HepG2 (cell line): ENCODE results near the gene ADGRF4. TPM values are rescaled to one million over a fixed set of nuclear protein-coding genes. Genes with fewer than 3 reads are reported as not detected.
A peak's percentile ranks its signal among the peaks of the same experiment; 100 is the strongest.

Source experiments
- ATAC-seq: fragments of 200-7000 bp; cut with Tn5 transposase; 3 replicates; pipeline ENCODE4 v1.9.1; 2020; ENCODE audit warnings: mild to moderate bottlenecking, moderate library complexity
- BruUV-seq: library from RNA; stranded (reverse); fragments of 400-500 nt; replicated peaks from 2 replicates; lab custom pipeline; 2021; lab: Mats Ljungman, UMichigan
- CTCF ChIA-PET: fragments of 300-600 bp; formaldehyde crosslinking; extraction: SDS; loops from one replicate; lab custom pipeline; 2021; ENCODE audit warnings: low total read pairs, inconsistent platforms, low intra/inter-chr PET ratio; lab: Yijun Ruan, JAX
- POLR2A ChIA-PET: fragments of 350-600 bp; sonication (Branson Sonifier 250); formaldehyde crosslinking; loops from one replicate; lab custom pipeline; 2020; ENCODE audit warnings: antibody characterized with exemption, inconsistent platforms; lab: Yijun Ruan, JAX
- DNase-seq: peaks from one replicate; pipeline ENCODE4 v3.0.0-alpha.2; 2015; ENCODE audit warnings: low spot score
- FAIRE-seq: peaks from 3 replicates; lab custom pipeline; 2011; peaks lifted over from hg19 to GRCh38; lab: Jason Lieb, UNC
- H2AFZ ChIP-seq: one replicate; pipeline ENCODE4 v1.6.1; 2011; ENCODE audit warnings: low read length, inconsistent platforms
- H3K27ac ChIP-seq: fragments of 300-600 bp; 3 replicates; pipeline ENCODE4 v1.8.0; 2011; ENCODE audit warnings: mixed run types, mild to moderate bottlenecking, mixed read lengths, low read length, inconsistent platforms; ENCODE audit not compliant: insufficient read depth; ENCODE audit errors: extremely low read length
- H3K27me3 ChIP-seq, 2 experiments: fragments of 200-600 bp in 1 of 2; 2 replicates in 1 of 2; 3 replicates in 1 of 2; pipeline versions ENCODE4 v1.6.0 to v1.8.0; 2011; ENCODE audit warnings: low read length in 2 of 2, mild to moderate bottlenecking in 2 of 2, moderate library complexity in 2 of 2, inconsistent platforms in 1 of 2; ENCODE audit not compliant: insufficient read depth in 2 of 2, control insufficient read depth in 1 of 2
- H3K36me3 ChIP-seq, 2 experiments: fragments of 200-600 bp in 1 of 2; replicated peaks in 1 of 2; 2 replicates in 1 of 2; 3 replicates in 1 of 2; pipeline versions ENCODE4 v1.5.1 to v1.8.0; 2011; ENCODE audit warnings: low read length in 2 of 2, inconsistent platforms in 1 of 2; ENCODE audit not compliant: insufficient read depth in 2 of 2, control insufficient read depth in 1 of 2
- H3K4me1 ChIP-seq: 2 replicates; pipeline ENCODE4 v1.5.1; 2012; ENCODE audit warnings: low read length, inconsistent platforms; ENCODE audit not compliant: insufficient read depth
- H3K4me2 ChIP-seq: 2 replicates; pipeline ENCODE4 v1.6.0; 2011; ENCODE audit warnings: low read depth, low read length, inconsistent platforms
- H3K4me3 ChIP-seq, 3 experiments: fragments of 200-600 bp in 1 of 3; sonication (generic), shearing (Covaris generic) in 1 of 3; replicated peaks in 1 of 3; 2 replicates each; pipeline ENCODE4 v1.5.1; 2011 to 2016; ENCODE audit warnings: low read length in 3 of 3, inconsistent platforms in 2 of 3, low read depth in 2 of 3, mild to moderate bottlenecking in 2 of 3, control low read depth in 1 of 3, mixed read lengths in 1 of 3; ENCODE audit not compliant: insufficient read depth in 1 of 3
- H3K79me2 ChIP-seq: one replicate; pipeline ENCODE4 v1.6.1; 2011; ENCODE audit warnings: low read length, inconsistent platforms; ENCODE audit not compliant: insufficient read depth
- H3K9ac ChIP-seq: 2 replicates; pipeline ENCODE4 v1.6.0; 2011; ENCODE audit warnings: mild to moderate bottlenecking, low read depth, low read length, inconsistent platforms; ENCODE audit not compliant: insufficient read depth
- H3K9me3 ChIP-seq: 2 replicates; pipeline ENCODE4 v1.5.1; 2012; ENCODE audit warnings: mild to moderate bottlenecking, low read length
- H4K20me1 ChIP-seq: 2 replicates; pipeline ENCODE4 v1.6.0; 2011; ENCODE audit warnings: inconsistent platforms, mild to moderate bottlenecking, low read length, moderate library complexity; ENCODE audit not compliant: insufficient read depth
- FOXP1 ChIP-seq, 2 experiments: fragments of 450-650 bp in 1 of 2; IDR thresholded peaks; 2 replicates each; pipeline ENCODE4 v1.6.1; 2017 to 2018; ENCODE audit warnings: antibody characterized with exemption in 1 of 2
- HOXA7 ChIP-seq: sonication (generic); formaldehyde crosslinking; IDR thresholded peaks from 2 replicates; pipeline ENCODE4 v1.8.1; 2022; ENCODE audit warnings: mild to moderate bottlenecking, missing genetic modification reagents, moderate library complexity
- JUND ChIP-seq: sonication (generic); formaldehyde crosslinking; IDR thresholded peaks from 2 replicates; pipeline ENCODE4 v1.8.0; 2022; ENCODE audit warnings: mild to moderate bottlenecking, missing genetic modification reagents
- KDM3A ChIP-seq: IDR thresholded peaks from 2 replicates; pipeline ENCODE4 v1.6.1; 2018; ENCODE audit warnings: low read depth, missing compliant biosample characterization
- KDM5A ChIP-seq: fragments of 200-600 bp; sonication (generic); IDR thresholded peaks from 2 replicates; pipeline ENCODE4 v1.7.0; 2018; ENCODE audit warnings: antibody characterized with exemption, mild to moderate bottlenecking, low read length, borderline replicate concordance
- SCMH1 ChIP-seq: sonication (generic); formaldehyde crosslinking; IDR thresholded peaks from 2 replicates; pipeline ENCODE4 v1.9.0; 2021; ENCODE audit warnings: missing genetic modification reagents, mild to moderate bottlenecking, borderline replicate concordance
- SIN3B ChIP-seq: fragments of 150-350 bp; IDR thresholded peaks from 2 replicates; pipeline ENCODE4 v1.6.1; 2014; ENCODE audit warnings: low read length
- ZBTB3 ChIP-seq: sonication (generic); formaldehyde crosslinking; IDR thresholded peaks from 2 replicates; pipeline ENCODE4 v1.4.0; 2020; ENCODE audit warnings: low read depth, mild to moderate bottlenecking, moderate library complexity, missing genetic modification reagents, borderline replicate concordance
- ZNF20 ChIP-seq: sonication (generic); formaldehyde crosslinking; IDR thresholded peaks from 2 replicates; pipeline ENCODE4 v1.4.0; 2020; ENCODE audit warnings: mild to moderate bottlenecking, moderate library complexity, missing genetic modification reagents
- ZNF430 ChIP-seq: sonication (generic); formaldehyde crosslinking; IDR thresholded peaks from 2 replicates; pipeline ENCODE4 v1.9.0; 2021; ENCODE audit warnings: mild to moderate bottlenecking, missing genetic modification reagents
- ZNF616 ChIP-seq: sonication (generic); formaldehyde crosslinking; IDR thresholded peaks from 2 replicates; pipeline ENCODE4 v1.5.0; 2020; ENCODE audit warnings: low read depth, mild to moderate bottlenecking, missing genetic modification reagents
- ZNF839 ChIP-seq: sonication (generic); formaldehyde crosslinking; IDR thresholded peaks from 2 replicates; pipeline ENCODE4 v1.4.0; 2020; ENCODE audit warnings: missing genetic modification reagents, mild to moderate bottlenecking, borderline replicate concordance
- ZSCAN22 ChIP-seq: sonication (generic); formaldehyde crosslinking; IDR thresholded peaks from 2 replicates; pipeline ENCODE4 v1.4.0; 2020; ENCODE audit warnings: mild to moderate bottlenecking, missing genetic modification reagents
- ZSCAN31 ChIP-seq: sonication (generic); formaldehyde crosslinking; IDR thresholded peaks from 2 replicates; pipeline ENCODE4 v1.5.0; 2020; ENCODE audit warnings: low read depth, mild to moderate bottlenecking, missing genetic modification reagents
- WGBS: methylation state at CpG from one replicate; pipeline ENCODE4 v1.1.6; 2017; ENCODE audit warnings: low lambda C conversion rate; 5-methylcytosine and 5-hydroxymethylcytosine counted together
- in situ Hi-C: cut with HindIII; loops from 2 replicates; pipeline ENCODE4 v1.10.0; 2017; ENCODE audit warnings: low pct_unique_long_range_greater_than_20kb; ENCODE audit not compliant: extremely low pct_ligation_motif_present
- intact Hi-C: fragments of 100-400 bp; cut with micrococcal nuclease; formaldehyde crosslinking; loops from one replicate; pipeline ENCODE4 v1.10.0; 2022; ENCODE audit not compliant: unreplicated experiment
- polyA plus RNA-seq, 8 experiments: library from polyadenylated mRNA; depleted of rRNA in 3 of 8; stranded (reverse) in 7 of 8; unstranded in 1 of 8; fragments of >200 nt; fragmentation: Illumina TruSeq in 4 of 8; extraction: Trizol in 4 of 8; gene quantifications; 2 replicates each; pipeline versions ENCODE4 v1.2.1 to v1.2.3, GENCODE V29; 2011 to 2016; ENCODE audit warnings: low read depth in 4 of 8, missing spikeins in 1 of 8, mixed read lengths in 1 of 8; ENCODE audit not compliant: insufficient read depth in 1 of 8
- total RNA-seq, 5 experiments: library from RNA; depleted of rRNA; stranded (reverse); fragments of >200 nt; fragmentation: Illumina TruSeq; extraction: Trizol; gene quantifications; 2 replicates each; pipeline ENCODE4 v1.2.3, GENCODE V29; 2016; ENCODE audit warnings: low read depth in 1 of 5

Gene ADGRF4
- total and polyA plus RNA-seq, 2 of the 13 experiments (the other 11 are each of a cell fraction or from before 2014, with no cell fraction given) = 0.01 TPM; not detected in 1

DNA sequence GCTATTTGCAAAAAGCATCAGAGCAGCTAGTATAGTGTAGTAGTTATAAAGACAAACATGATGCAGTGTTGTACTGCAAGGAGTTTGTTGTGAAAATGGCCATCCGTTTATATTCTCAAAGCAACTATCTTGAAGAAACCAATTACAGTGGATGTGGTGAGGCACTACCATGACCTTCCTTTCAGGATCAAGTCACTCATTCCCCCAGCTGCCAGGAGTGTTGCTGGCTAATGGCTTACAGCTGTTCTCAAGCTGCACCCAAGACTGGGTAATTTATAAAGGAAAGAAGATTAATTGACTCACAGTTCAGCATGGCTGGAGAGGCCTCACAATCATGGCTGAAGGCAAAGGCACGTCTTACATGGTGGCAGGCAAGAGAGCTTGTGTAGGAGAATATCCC is 29.0 kb downstream of the ADGRF4 start:
- Histone ChIP-seq H2AFZ (no peak overlapping the region), H3K9ac (no peak overlapping the region), H3K27me3 (no peaks in the 10 kb centered on the region), H3K4me3 (no peak overlapping the region), H4K20me1 (no peaks in the 10 kb centered on the region), H3K9me3 (no peaks in the 10 kb centered on the region), H3K79me2 (no peaks in the 10 kb centered on the region), H3K4me1 (no peaks in the 10 kb centered on the region), H3K27ac (no peak overlapping the region), H3K36me3 (no peaks in the 10 kb centered on the region), H3K4me2 (no peak overlapping the region)
- WGBS = 0% methylated on average over 2 of the region's 2 CpGs
- intact Hi-C loops (no loop called here), in situ Hi-C loops (no loop called here)
- ChIA-PET CTCF (no interaction called here), POLR2A (no interaction called here)
- DNase-seq = no peak
- no TSS peak for BruUV-seq
- no peak for ATAC-seq
- TF ChIP-seq ZNF430 (CRISPR knock-in tag) (peak; percentile 55; the same call in 1 of the 2 replicates), ZNF839 (no peak)
- no peak for FAIRE-seq

DNA sequence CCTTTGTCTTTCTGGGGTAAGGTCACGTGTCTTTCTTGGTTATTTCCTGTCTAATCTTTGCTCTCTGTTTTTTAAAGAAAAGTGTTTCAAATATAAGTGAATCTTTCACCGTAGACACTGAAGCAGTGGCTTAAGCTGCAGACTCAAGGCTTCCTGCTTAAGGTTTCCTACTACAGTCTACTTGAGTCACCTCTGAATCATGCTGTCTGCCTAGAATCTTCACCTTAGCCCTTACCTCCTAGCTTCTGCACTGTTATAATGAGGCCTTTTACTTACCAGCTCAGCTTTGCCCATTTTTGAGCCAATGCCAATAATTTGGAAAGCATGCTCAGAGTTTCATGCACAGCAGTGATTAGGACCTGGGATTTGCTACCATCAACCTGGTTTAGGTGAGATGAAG is 30.6 kb downstream of the ADGRF4 start:
- no peak for DNase-seq
- POLR2A ChIA-PET = no interaction called here
- no TSS peak for BruUV-seq
- no peak overlapping the region for H3K4me2 ChIP-seq
- no peak overlapping the region for H2AFZ ChIP-seq
- WGBS = 13% methylated on average over 2 of the region's 2 CpGs
- intact Hi-C loops (no loop called here), in situ Hi-C loops (no loop called here)
- H3K9me3 ChIP-seq = no peaks in the 10 kb centered on the region
- no peak overlapping the region for H3K9ac ChIP-seq
- H3K79me2 ChIP-seq = no peaks in the 10 kb centered on the region
- H3K4me3 ChIP-seq = no peak overlapping the region
- no peak for FAIRE-seq
- TF ChIP-seq ZSCAN22 (no peak), JUND (no peak), KDM3A (no peak), KDM5A (no peak), FOXP1 (IDR thresholded peaks at IDR 0.05) (no peak), FOXP1 (CRISPR knock-in tag; IDR thresholded peaks at IDR 0.05) (no peak), ZNF616 (CRISPR knock-in tag) (no peak), ZNF20 (no peak), HOXA7 (CRISPR knock-in tag) (no peak), SIN3B (no peak), ZBTB3 (CRISPR knock-in tag) (no peak), ZSCAN31 (no peak), SCMH1 (CRISPR knock-in tag) (no peak)
- TF ChIP-seq, all 625 proteins: peak for 0
- H3K27me3 ChIP-seq = no peaks in the 10 kb centered on the region
- ATAC-seq = no peak
- CTCF ChIA-PET = no interaction called here
- no peaks in the 10 kb centered on the region for H3K4me1 ChIP-seq
- H3K36me3 ChIP-seq = no peaks in the 10 kb centered on the region
- no peak overlapping the region for H3K27ac ChIP-seq
- no peaks in the 10 kb centered on the region for H4K20me1 ChIP-seq
